SU-DHL-6 (cell line): Measurements from ENCODE around the gene CNTN1.

ENCODE experiments used
- CTCF ChIP-seq: fragments of 200-600 bp; sonication (generic); IDR thresholded peaks from one replicate; pipeline ENCODE4 v1.5.1; 2017; ENCODE audit warnings: antibody characterized with exemption, mild to moderate bottlenecking, low read length, moderate library complexity; ENCODE audit not compliant: insufficient read depth, poor library complexity, severe bottlenecking
- EZH2phosphoT487 ChIP-seq: fragments of 200-600 bp; sonication (generic), shearing (Covaris generic); conservative IDR thresholded peaks from 2 replicates; pipeline ENCODE4 v1.6.1; 2018; ENCODE audit warnings: mild to moderate bottlenecking, antibody characterized with exemption, low read length, moderate library complexity, mixed read lengths

GRCh38 chr12:40672741-40673271 lies 19.4 kb upstream of the CNTN1 start:
- TF ChIP-seq CTCF (no peak), EZH2phosphoT487 (no peak)
